Mesenchymal stem cell (in vitro differentiated cells and primary cell): ENCODE results near the gene DCLRE1C.
"Not testable (repeated sequence)": the region's sequence is repeated elsewhere in the genome, so short reads cannot be mapped to it uniquely, and the experiment has no call there.

Source experiments
- DNase-seq: peaks from one replicate; pipeline ENCODE4 v3.0.0-alpha.2; 2013
- H2AFZ ChIP-seq: one replicate; pipeline ENCODE4 v1.6.1; 2013; ENCODE audit warnings: low read depth, mild to moderate bottlenecking, control low read depth, inconsistent platforms, low read length, moderate library complexity
- H2AK5ac ChIP-seq: 2 replicates; pipeline ENCODE4 v1.6.1; 2013; ENCODE audit warnings: low read length, moderate library complexity, mild to moderate bottlenecking, inconsistent platforms; ENCODE audit not compliant: severe bottlenecking
- H2BK120ac ChIP-seq: one replicate; pipeline ENCODE4 v1.6.1; 2013; ENCODE audit warnings: low read depth, mild to moderate bottlenecking, inconsistent platforms, low read length, moderate library complexity
- H2BK12ac ChIP-seq, 2 experiments: one replicate each; pipeline ENCODE4 v1.6.1; 2013; ENCODE audit warnings: inconsistent platforms in 2 of 2, low read length in 2 of 2, mild to moderate bottlenecking in 2 of 2, moderate library complexity in 2 of 2, control low read depth in 1 of 2
- H2BK15ac ChIP-seq: one replicate; pipeline ENCODE4 v1.6.1; 2013; ENCODE audit warnings: mild to moderate bottlenecking, low read depth, inconsistent platforms; ENCODE audit not compliant: poor library complexity, severe bottlenecking
- H2BK5ac ChIP-seq: 2 replicates; pipeline ENCODE4 v1.6.1; 2013; ENCODE audit warnings: low read depth, mild to moderate bottlenecking, low read length, control low read depth, inconsistent platforms; ENCODE audit not compliant: poor library complexity, severe bottlenecking
- H3K14ac ChIP-seq, 2 experiments: one replicate each; pipeline ENCODE4 v1.6.1; 2013; ENCODE audit warnings: inconsistent platforms in 2 of 2, low read length in 2 of 2, control low read depth in 1 of 2, mild to moderate bottlenecking in 1 of 2, moderate library complexity in 1 of 2
- H3K18ac ChIP-seq, 2 experiments: one replicate each; pipeline ENCODE4 v1.6.1; 2013; ENCODE audit warnings: inconsistent platforms in 2 of 2, low read length in 2 of 2, control low read depth in 1 of 2, low read depth in 1 of 2, mild to moderate bottlenecking in 1 of 2
- H3K23ac ChIP-seq, 2 experiments: one replicate each; pipeline ENCODE4 v1.6.1; 2013; ENCODE audit warnings: inconsistent platforms in 2 of 2, low read length in 2 of 2, mild to moderate bottlenecking in 2 of 2, moderate library complexity in 2 of 2, control low read depth in 1 of 2
- H3K27ac ChIP-seq: 2 replicates; pipeline ENCODE4 v1.5.1; 2013; ENCODE audit warnings: mild to moderate bottlenecking, moderate library complexity, low read length, control low read depth, inconsistent platforms; ENCODE audit not compliant: poor library complexity, severe bottlenecking
- H3K27me3 ChIP-seq, 2 experiments: 2 replicates each; pipeline versions ENCODE4 v1.6.1 to v1.7.0; 2013; ENCODE audit warnings: low read length in 2 of 2, mild to moderate bottlenecking in 2 of 2, moderate library complexity in 2 of 2, control low read depth in 1 of 2, inconsistent platforms in 1 of 2; ENCODE audit not compliant: control insufficient read depth in 1 of 2, insufficient read depth in 1 of 2
- H3K36me3 ChIP-seq, 2 experiments: 2 replicates each; pipeline versions ENCODE4 v1.6.1 to v1.7.0; 2013; ENCODE audit warnings: low read length in 2 of 2, control low read depth in 1 of 2, inconsistent platforms in 1 of 2, low read depth in 1 of 2, mild to moderate bottlenecking in 1 of 2; ENCODE audit not compliant: insufficient read depth in 2 of 2, control insufficient read depth in 1 of 2
- H3K4ac ChIP-seq, 2 experiments: one replicate each; pipeline ENCODE4 v1.6.1; 2013; ENCODE audit warnings: inconsistent platforms in 2 of 2, low read length in 2 of 2, mild to moderate bottlenecking in 2 of 2, moderate library complexity in 2 of 2, control low read depth in 1 of 2, low read depth in 1 of 2
- H3K4me1 ChIP-seq: 2 replicates; pipeline ENCODE4 v1.6.1; 2013; ENCODE audit warnings: low read depth, low read length, control low read depth; ENCODE audit not compliant: control insufficient read depth, insufficient read depth
- H3K4me2 ChIP-seq: 2 replicates; pipeline ENCODE4 v1.6.1; 2013; ENCODE audit warnings: low read length, mild to moderate bottlenecking, inconsistent platforms; ENCODE audit not compliant: poor library complexity, severe bottlenecking
- H3K4me3 ChIP-seq, 2 experiments: 2 replicates each; pipeline versions ENCODE4 v1.5.1 to v1.7.0; 2013; ENCODE audit warnings: low read length in 2 of 2, mild to moderate bottlenecking in 2 of 2, control low read depth in 1 of 2, low read depth in 1 of 2; ENCODE audit not compliant: insufficient read depth in 1 of 2
- H3K79me1 ChIP-seq: replicated peaks from 2 replicates; pipeline ENCODE4 v1.6.1; 2013; ENCODE audit warnings: mild to moderate bottlenecking, control low read depth, low read length, inconsistent platforms; ENCODE audit not compliant: poor library complexity, severe bottlenecking
- H3K9ac ChIP-seq: 2 replicates; pipeline ENCODE4 v1.7.0; 2013; ENCODE audit warnings: mild to moderate bottlenecking, low read length, moderate library complexity
- H3K9me3 ChIP-seq: 2 replicates; pipeline ENCODE4 v1.7.0; 2013; ENCODE audit warnings: mild to moderate bottlenecking, low read length; ENCODE audit not compliant: control insufficient read depth
- H4K8ac ChIP-seq: one replicate; pipeline ENCODE4 v1.6.1; 2013; ENCODE audit warnings: inconsistent platforms, mild to moderate bottlenecking, low read length, moderate library complexity
- H4K91ac ChIP-seq: one replicate; pipeline ENCODE4 v1.6.1; 2013; ENCODE audit warnings: mild to moderate bottlenecking, low read length, inconsistent platforms
- WGBS: methylation state at CpG from one replicate; pipeline ENCODE4 v1.1.7; 2013; ENCODE audit warnings: mixed read lengths; 5-methylcytosine and 5-hydroxymethylcytosine counted together

The DCLRE1C gene

GRCh38 chr10:14875941-14876340 is 78.0 kb downstream of the DCLRE1C start:
- Histone ChIP-seq H4K8ac (no peak overlapping the region), H3K23ac (no peak overlapping the region), H2BK5ac (no peak overlapping the region), H3K9ac (no peak overlapping the region), H3K4me2 (no peak overlapping the region), H2AK5ac (no peak overlapping the region), H2BK120ac (no peak overlapping the region), H3K18ac (no peak overlapping the region), H3K9me3 (no peaks in the 10 kb centered on the region), H3K27ac (no peak overlapping the region), H2BK12ac (no peak overlapping the region), H3K27me3 (no peaks in the 10 kb centered on the region), H3K4me1 (peaks cover 7% of the 10 kb centered on the region), H4K91ac (no peak overlapping the region), H3K4ac (no peak overlapping the region), H3K79me1 (peaks cover 22% of the 10 kb centered on the region), H3K4me3 (no peak overlapping the region), H2AFZ (no peak overlapping the region), H3K14ac (no peak overlapping the region), H3K36me3 (peaks cover 0 to 14% of the 10 kb centered on the region in 2 experiments), H2BK15ac (no peak overlapping the region)
- no peak for DNase-seq
- 98% methylated on average over 11 of the region's 12 CpGs for WGBS

- Histone ChIP-seq H3K14ac (no peak overlapping the region), H3K18ac (no peak overlapping the region), H2BK5ac (no peak overlapping the region), H2AFZ (no peak overlapping the region), H2BK12ac (no peak overlapping the region), H3K4ac (no peak overlapping the region), H2BK15ac (no peak overlapping the region), H3K4me1 (peaks cover 7% of the 10 kb centered on the region), H3K36me3 (peaks cover 0 to 39% of the 10 kb centered on the region in 2 experiments), H4K91ac (no peak overlapping the region), H3K27me3 (no peaks in the 10 kb centered on the region), H3K4me3 (no peak overlapping the region), H3K4me2 (no peak overlapping the region), H2AK5ac (no peak overlapping the region), H3K79me1 (peaks cover 19% of the 10 kb centered on the region), H2BK120ac (no peak overlapping the region), H3K27ac (no peak overlapping the region), H3K23ac (no peak overlapping the region), H3K9me3 (no peaks in the 10 kb centered on the region), H4K8ac (no peak overlapping the region), H3K9ac (no peak overlapping the region)
- DNase-seq = peak; percentile 16
- 29% methylated on average over 1 of the region's 2 CpGs for WGBS
Measured at GRCh38 chr10:14873090-14873760, 80.7 kb downstream of the DCLRE1C start.

- not testable (repeated sequence) for H3K9ac ChIP-seq, H4K8ac ChIP-seq, H3K14ac ChIP-seq, H2BK5ac ChIP-seq, H3K4me1 ChIP-seq, H3K23ac ChIP-seq, H2BK15ac ChIP-seq, H2AK5ac ChIP-seq, H2BK120ac ChIP-seq, DNase-seq, H3K4me2 ChIP-seq, H2BK12ac ChIP-seq, H3K79me1 ChIP-seq, H3K9me3 ChIP-seq, H3K27me3 ChIP-seq, H3K27ac ChIP-seq, H3K4ac ChIP-seq, H4K91ac ChIP-seq, H3K18ac ChIP-seq, H2AFZ ChIP-seq, H3K4me3 ChIP-seq
- WGBS = no CpG with 5 or more reads among the region's 3 CpGs
- peaks cover 8 to 71% of the 10 kb centered on the region in 2 experiments for H3K36me3 ChIP-seq
Measured at GRCh38 chr10:14864871-14865270, 89.0 kb downstream of the DCLRE1C start.

GRCh38 chr10:14864466-14864865 is 89.4 kb downstream of the DCLRE1C start:
- 89% methylated on average over 4 of the region's 6 CpGs for WGBS
- not testable (repeated sequence) for H2BK5ac ChIP-seq, H2AK5ac ChIP-seq, H3K4ac ChIP-seq, H3K18ac ChIP-seq, DNase-seq, H3K9me3 ChIP-seq, H2BK15ac ChIP-seq, H3K27ac ChIP-seq, H3K4me2 ChIP-seq, H3K14ac ChIP-seq, H4K91ac ChIP-seq, H2BK120ac ChIP-seq, H3K23ac ChIP-seq, H2BK12ac ChIP-seq, H3K79me1 ChIP-seq, H4K8ac ChIP-seq, H3K27me3 ChIP-seq, H3K4me3 ChIP-seq, H2AFZ ChIP-seq, H3K9ac ChIP-seq, H3K4me1 ChIP-seq
- H3K36me3 ChIP-seq = peaks cover 8 to 67% of the 10 kb centered on the region in 2 experiments
